Right cardiac atrium (tissue), 5 donors: ENCODE results near the gene ATP5PF. TPM values are rescaled to one million over a fixed set of nuclear protein-coding genes. Genes with fewer than 3 reads are reported as not detected.
A peak's percentile ranks its signal among the peaks of the same experiment; 100 is the strongest.

ENCODE experiments used
- ATAC-seq, 2 donors: fragments of 200-7000 bp; cut with Tn5 transposase; one replicate each; pipeline versions ENCODE4 v1.8.0 to v1.9.1; 2020; ENCODE audit warnings: moderate library complexity in 2 of 2, mild to moderate bottlenecking in 1 of 2
- DNase-seq, 3 donors: peaks; one replicate each; pipeline ENCODE4 v3.0.0-alpha.2; 2020
- H3K27ac ChIP-seq: one replicate; pipeline ENCODE4 v1.5.1; 2013; ENCODE audit warnings: mild to moderate bottlenecking, low read length, control low read depth, moderate library complexity
- H3K27me3 ChIP-seq: one replicate; pipeline ENCODE4 v1.6.1; 2013; ENCODE audit not compliant: control insufficient read depth, insufficient read depth
- H3K4me1 ChIP-seq: one replicate; pipeline ENCODE4 v1.6.1; 2013; ENCODE audit warnings: low read length; ENCODE audit not compliant: control insufficient read depth, insufficient read depth
- H3K4me3 ChIP-seq: one replicate; pipeline ENCODE4 v1.5.1; 2013; ENCODE audit warnings: low read length, control low read depth
- H3K9me3 ChIP-seq: one replicate; pipeline ENCODE4 v1.6.1; 2013; ENCODE audit warnings: low read length; ENCODE audit not compliant: control insufficient read depth
- WGBS: extraction: QIAGEN DNeasy Blood & Tissue Kit; methylation state at CpG from one replicate; pipeline ENCODE4 v1.1.7; 2013; 5-methylcytosine and 5-hydroxymethylcytosine counted together
- intact Hi-C, 4 donors: fragments of 100-400 bp; cut with DNase I; formaldehyde crosslinking; loops; one replicate each; pipeline versions ENCODE4 v1.11.0 to v1.14.0; 2022 to 2023
- polyA plus RNA-seq: library from polyadenylated mRNA; stranded (reverse); fragments of 200-250 nt; gene quantifications from one replicate; pipeline ENCODE4 v1.2.3, GENCODE V29; 2013
- total RNA-seq, 4 donors: library from RNA; stranded (reverse); fragmentation: NEBNext Ultra II Directional; extraction: Animal tissue kit (Norgen Biotek cat#: 25700); gene quantifications; one replicate each; pipeline ENCODE4 v1.2.1, GENCODE V29; 2021
- donor health status: healthy with polysubstance abuse.
- donor health status: DM: no; HTN: yes; CAD: no.
- donor health status: DM: no; HTN: no; CAD: no.
- donor health status: DM: no; HTN: yes; CAD: no; lungs with severe emphysema.
- donor health status: DM: yes; HTN: yes; CAD: no.

Gene ATP5PF
- total and polyA plus RNA-seq, 5 donors, result 554 to 2,294 (median 688) TPM

DNA sequence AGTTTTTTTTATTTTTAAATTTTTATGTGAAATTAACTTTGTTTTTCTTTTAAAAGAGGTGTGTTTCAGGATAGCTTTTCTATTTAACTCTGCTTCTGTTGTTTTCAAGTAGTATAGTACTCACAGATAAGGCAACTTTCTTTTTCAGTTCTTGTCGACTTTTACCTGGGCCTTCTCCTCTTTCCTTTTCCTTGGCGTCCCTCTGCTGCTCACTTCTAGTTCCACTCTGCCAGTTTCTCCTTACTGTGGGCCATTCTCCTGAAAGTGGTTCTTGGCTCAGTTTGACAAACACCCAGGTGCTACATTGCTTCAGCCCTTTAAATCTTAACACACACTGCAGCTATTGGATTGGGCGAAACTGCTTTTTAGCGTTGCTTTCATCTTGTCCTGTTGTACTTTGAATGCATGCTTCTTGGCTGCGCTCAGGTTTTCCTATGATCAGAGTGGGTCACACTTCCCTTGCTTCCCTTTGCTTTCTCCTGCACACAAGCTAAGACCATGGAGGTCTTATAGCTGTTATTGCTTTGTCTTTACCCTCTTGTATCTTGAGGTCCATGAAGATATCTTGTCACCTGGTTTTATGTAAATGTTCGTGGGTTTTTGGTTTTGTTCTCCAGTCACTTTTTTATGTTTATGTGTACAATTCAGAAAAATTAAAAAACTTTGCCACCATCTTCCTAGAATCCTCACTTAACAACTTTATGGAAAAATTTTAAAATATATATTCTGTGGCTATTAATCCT lies 21.7 kb upstream of the ATP5PF start:
- H3K9me3 ChIP-seq, result no peaks in the 10 kb centered on the region
- peak in 1 of 2 donors; percentile 68 for ATAC-seq
- intact Hi-C loops, result no loop called here
- H3K27me3 ChIP-seq, result no peaks in the 10 kb centered on the region
- H3K27ac ChIP-seq, result peak overlapping the region; percentile 11
- no peaks in the 10 kb centered on the region for H3K4me1 ChIP-seq
- peak overlapping the region; percentile 26 for H3K4me3 ChIP-seq
- DNase-seq, result no peak
- WGBS, result 64% methylated on average over 6 of the region's 6 CpGs

- intact Hi-C loops, result no loop called here
- H3K4me3 ChIP-seq, result no peak overlapping the region
- ATAC-seq (no peak), DNase-seq (no peak)
- 97% methylated on average over 1 of the region's 1 CpG for WGBS
- no peaks in the 10 kb centered on the region for H3K4me1 ChIP-seq
- H3K27ac ChIP-seq, result no peak overlapping the region
- H3K9me3 ChIP-seq, result no peaks in the 10 kb centered on the region
- H3K27me3 ChIP-seq, result no peaks in the 10 kb centered on the region
Observed at GRCh38 chr21:25752416-25752815, 17.7 kb upstream of the ATP5PF start.

- intact Hi-C loops, result no loop called here
- Histone ChIP-seq H3K4me1 (no peaks in the 10 kb centered on the region), H3K27ac (no peak overlapping the region), H3K9me3 (no peaks in the 10 kb centered on the region), H3K27me3 (no peaks in the 10 kb centered on the region), H3K4me3 (no peak overlapping the region)
- DNase-seq (no peak), ATAC-seq (no peak)
- 88% methylated on average over 6 of the region's 6 CpGs for WGBS
Observed at GRCh38 chr21:25750085-25750484, 15.4 kb upstream of the ATP5PF start.

DNA sequence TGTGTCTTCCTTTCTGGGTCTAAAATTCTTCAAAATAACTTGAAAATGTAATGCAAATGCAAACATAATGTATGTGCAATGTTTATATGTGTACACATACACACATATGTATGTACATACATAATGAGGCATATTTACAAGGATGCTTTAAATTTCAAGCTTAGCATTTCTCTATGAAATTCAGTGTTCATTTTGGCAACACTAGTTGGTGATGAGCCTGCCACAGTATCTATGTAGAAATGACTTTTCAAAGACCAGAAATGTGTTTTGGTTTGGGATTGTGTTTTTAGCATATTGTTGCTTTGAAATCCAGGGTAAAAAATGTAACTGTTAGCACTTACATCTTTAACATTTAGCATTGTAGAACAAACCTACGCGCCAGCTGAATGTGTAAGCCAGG lies 10.2 kb upstream of the ATP5PF start:
- intact Hi-C loops, result no loop called here

DNA sequence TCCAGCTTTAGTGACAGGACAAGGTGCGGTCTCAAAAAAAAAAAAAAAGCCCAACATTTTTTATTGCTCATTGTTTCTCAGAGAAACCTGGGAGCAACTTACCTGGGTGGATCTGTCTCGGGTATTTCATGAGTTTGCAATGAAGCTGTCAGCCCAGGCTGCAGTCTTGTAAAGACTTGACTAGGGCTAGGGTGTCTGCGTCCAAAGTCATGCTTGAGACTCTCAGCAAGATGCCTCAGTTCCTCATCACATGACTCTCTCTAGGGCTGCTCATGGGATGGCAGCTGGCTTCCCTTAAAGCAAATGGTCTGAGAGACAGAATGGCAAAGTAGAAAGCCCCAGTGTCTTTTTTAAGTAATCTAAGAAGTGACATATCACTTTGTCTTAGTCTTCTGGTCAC lies 8.2 kb upstream of the ATP5PF start:
- DNase-seq, result no peak
- no peak for ATAC-seq
- no peaks in the 10 kb centered on the region for H3K27me3 ChIP-seq
- no peak overlapping the region for H3K4me3 ChIP-seq
- H3K9me3 ChIP-seq, result no peaks in the 10 kb centered on the region
- no peak overlapping the region for H3K27ac ChIP-seq
- intact Hi-C loops, result no loop called here
- no peaks in the 10 kb centered on the region for H3K4me1 ChIP-seq
- whole genome bisulfite sequencing, result 98% methylated on average over 3 of the region's 3 CpGs

More for the DNA sequence above, 10.2 kb upstream of the ATP5PF start:
- 98% methylated on average over 2 of the region's 2 CpGs for WGBS
- no peak for ATAC-seq
- Histone ChIP-seq H3K27ac (no peak overlapping the region), H3K9me3 (no peaks in the 10 kb centered on the region), H3K27me3 (no peaks in the 10 kb centered on the region), H3K4me3 (no peak overlapping the region), H3K4me1 (no peaks in the 10 kb centered on the region)
- DNase-seq, result no peak

DNA sequence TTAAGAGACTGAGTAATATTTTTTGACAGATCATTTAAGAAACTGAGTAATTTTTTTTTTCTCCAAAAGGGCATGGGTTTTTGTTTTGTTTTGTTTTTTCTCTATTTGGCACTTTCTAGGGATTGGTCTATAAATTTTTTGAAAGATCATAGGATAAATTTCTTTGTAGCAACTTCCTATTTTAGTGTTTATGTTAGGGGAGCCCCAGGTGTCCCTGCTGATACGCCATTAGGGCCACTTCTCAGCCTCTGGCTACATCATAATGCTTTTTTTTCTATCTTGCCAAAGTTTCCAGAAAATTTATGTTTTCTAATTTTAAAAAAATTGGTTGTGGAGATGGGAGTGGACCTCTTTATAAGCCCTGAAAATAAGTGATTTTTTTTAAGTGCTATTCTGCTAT lies 2.7 kb upstream of the ATP5PF start:
- intact Hi-C loops, result loop anchor here in 1 of 4 donors (10.0 kb wide), 1 partner anchor 133 kb away; the partner anchor contains the start of gene MRPL39
- H3K4me1 ChIP-seq, result no peaks in the 10 kb centered on the region
- WGBS, result 61% methylated on average over 1 of the region's 1 CpG
- H3K27me3 ChIP-seq, result no peaks in the 10 kb centered on the region
- ATAC-seq, result no peak
- no peaks in the 10 kb centered on the region for H3K9me3 ChIP-seq
- H3K4me3 ChIP-seq, result no peak overlapping the region
- no peak overlapping the region for H3K27ac ChIP-seq
- no peak for DNase-seq

GRCh38 chr21:25735646-25736597 lies 1.2 kb upstream of the ATP5PF start:
- ATAC-seq, result peak; percentile 81 to 85
- no peaks in the 10 kb centered on the region for H3K9me3 ChIP-seq
- H3K4me1 ChIP-seq, result no peaks in the 10 kb centered on the region
- WGBS, result under 1% methylated on average over 48 of the region's 48 CpGs
- peak overlapping the region; percentile 92 for H3K27ac ChIP-seq
- peak overlapping the region; percentile 65 for H3K4me3 ChIP-seq
- peak; percentile 90 to 95 (median 95) for DNase-seq
- intact Hi-C loops, result loop anchor here in 1 of 4 donors (10.0 kb wide), 1 partner anchor 131 kb away; the partner anchor contains the start of gene MRPL39
- H3K27me3 ChIP-seq, result no peaks in the 10 kb centered on the region

- under 1% methylated on average over 10 of the region's 10 CpGs for WGBS
- Histone ChIP-seq H3K4me1 (peaks cover under 1% of the 10 kb centered on the region), H3K27me3 (no peaks in the 10 kb centered on the region), H3K9me3 (no peaks in the 10 kb centered on the region), H3K27ac (peak overlapping the region; percentile 89), H3K4me3 (peak overlapping the region; percentile 65)
- intact Hi-C loops, result loop anchor here in 1 of 4 donors (10.0 kb wide), 1 partner anchor 130 kb away; the partner anchor contains the start of gene MRPL39
- ATAC-seq (no peak), DNase-seq (no peak)
Observed at GRCh38 chr21:25734654-25734903, 125 bp downstream of the ATP5PF start.

DNA sequence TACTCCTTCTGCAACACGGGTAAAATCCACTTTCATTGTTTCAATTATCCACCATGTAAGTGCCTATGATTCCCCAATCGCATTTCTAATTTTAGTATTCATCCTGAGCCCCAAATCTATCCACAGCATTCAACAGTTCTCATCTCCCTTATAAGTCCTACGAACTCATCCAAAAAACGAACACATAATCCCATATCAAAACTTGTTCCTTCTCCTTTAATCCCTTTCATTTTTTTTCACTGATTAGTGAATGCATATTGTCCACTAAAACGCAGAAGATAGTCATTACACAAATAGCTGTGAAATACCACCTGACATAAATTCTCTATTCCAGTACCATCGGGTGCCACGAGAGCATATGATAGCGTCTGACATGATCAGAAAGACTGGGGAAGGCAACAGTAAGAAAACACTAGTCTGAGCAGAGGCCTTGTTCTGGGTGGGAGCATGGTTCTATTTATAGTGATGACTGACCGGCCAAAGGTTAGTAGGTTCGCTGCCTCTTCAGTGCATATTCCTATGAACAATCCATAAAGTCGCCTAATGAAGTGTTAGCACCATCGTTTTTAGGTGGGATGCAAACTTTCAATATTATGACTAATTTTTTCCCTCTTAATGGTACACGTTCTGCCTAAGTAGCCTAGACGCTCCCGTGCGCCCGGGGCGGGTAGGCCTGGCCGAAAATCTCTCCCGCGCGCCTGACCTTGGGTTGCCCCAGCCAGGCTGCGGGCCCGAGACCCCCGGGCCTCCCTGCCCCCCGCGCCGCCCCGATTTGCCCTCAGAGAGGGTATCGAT lies 648 bp downstream of the ATP5PF start:
- intact Hi-C loops, result loop anchor here in 1 of 4 donors (10.0 kb wide), 1 partner anchor 129 kb away; the partner anchor contains the start of gene MRPL39
- Histone ChIP-seq H3K27me3 (no peaks in the 10 kb centered on the region), H3K27ac (peak overlapping the region; percentile 89), H3K4me3 (peak overlapping the region; percentile 65), H3K9me3 (no peaks in the 10 kb centered on the region), H3K4me1 (peaks cover 2% of the 10 kb centered on the region)
- ATAC-seq (peak; percentile 17 to 32), DNase-seq (peak in 1 of 3 donors; percentile 74)
- WGBS, result 2% methylated on average over 30 of the region's 30 CpGs

GRCh38 chr21:25732091-25732760 lies 2.5 kb downstream of the ATP5PF start:
- ATAC-seq (no peak), DNase-seq (no peak)
- intact Hi-C loops, result loop anchor here in 1 of 4 donors (10.0 kb wide), 1 partner anchor 127 kb away; the partner anchor contains the start of gene MRPL39
- no peaks in the 10 kb centered on the region for H3K9me3 ChIP-seq
- H3K4me1 ChIP-seq, result peaks cover 2% of the 10 kb centered on the region
- peak overlapping the region; percentile 42 for H3K27ac ChIP-seq
- 67% methylated on average over 6 of the region's 6 CpGs for WGBS
- H3K4me3 ChIP-seq, result no peak overlapping the region
- no peaks in the 10 kb centered on the region for H3K27me3 ChIP-seq
